CD14-positive monocyte (primary cell): Measurements from ENCODE around the gene SPAG16. TPM values are rescaled to one million over a fixed set of nuclear protein-coding genes. Genes with fewer than 3 reads are reported as not detected.

Experiments
- DNase-seq, 3 donors: peaks; one replicate each; pipeline ENCODE4 v3.0.0-alpha.2; 2011 to 2022
- H2AFZ ChIP-seq: 2 replicates; pipeline ENCODE4 v1.6.0; 2012; ENCODE audit warnings: mild to moderate bottlenecking, low read depth, low read length, inconsistent platforms; ENCODE audit not compliant: insufficient read depth, poor library complexity, severe bottlenecking
- H3K27ac ChIP-seq, 2 donors: 1 replicate in 1 of 2; 2 replicates in 1 of 2; pipeline ENCODE4 v1.5.1; 2012 to 2013; ENCODE audit warnings: low read length in 2 of 2, control low read depth in 1 of 2, inconsistent platforms in 1 of 2, low read depth in 1 of 2, mild to moderate bottlenecking in 1 of 2
- H3K27me3 ChIP-seq, 2 donors: one replicate each; pipeline versions ENCODE4 v1.6.0 to v1.6.1; 2011 to 2013; ENCODE audit warnings: low read length in 2 of 2; ENCODE audit not compliant: control insufficient read depth in 2 of 2, insufficient read depth in 2 of 2
- H3K36me3 ChIP-seq, 2 donors: replicated peaks in 1 of 2; 1 replicate in 1 of 2; 2 replicates in 1 of 2; pipeline versions ENCODE4 v1.5.1 to v1.6.1; 2012 to 2013; ENCODE audit warnings: low read length in 2 of 2, control low read depth in 1 of 2, inconsistent platforms in 1 of 2, mild to moderate bottlenecking in 1 of 2; ENCODE audit not compliant: insufficient read depth in 2 of 2, control insufficient read depth in 1 of 2
- H3K4me1 ChIP-seq, 2 donors: 1 replicate in 1 of 2; 2 replicates in 1 of 2; pipeline versions ENCODE4 v1.5.1 to v1.6.1; 2012 to 2013; ENCODE audit warnings: low read length in 2 of 2, control low read depth in 1 of 2, inconsistent platforms in 1 of 2, mild to moderate bottlenecking in 1 of 2, moderate library complexity in 1 of 2; ENCODE audit not compliant: insufficient read depth in 2 of 2, control insufficient read depth in 1 of 2
- H3K4me2 ChIP-seq: replicated peaks from 2 replicates; pipeline ENCODE3; 2012; ENCODE audit warnings: low read length, moderate library complexity, mild to moderate bottlenecking; ENCODE audit not compliant: poor library complexity, severe bottlenecking; ENCODE audit errors: extremely low read depth
- H3K4me3 ChIP-seq, 3 experiments: fragments of 200-600 bp in 1 of 3; sonication (generic) in 1 of 3; replicated peaks in 1 of 3; 1 replicate in 2 of 3; 2 replicates in 1 of 3; pipeline ENCODE4 v1.5.1; 2011 to 2013; ENCODE audit warnings: low read length in 3 of 3, mild to moderate bottlenecking in 3 of 3, control low read depth in 2 of 3, low read depth in 2 of 3, inconsistent platforms in 1 of 3, moderate library complexity in 1 of 3
- H3K79me2 ChIP-seq: 2 replicates; pipeline ENCODE4 v1.6.0; 2012; ENCODE audit warnings: mild to moderate bottlenecking, control low read depth, inconsistent platforms, low read length, moderate library complexity; ENCODE audit not compliant: insufficient read depth
- H3K9ac ChIP-seq: 2 replicates; pipeline ENCODE4 v1.6.0; 2017; ENCODE audit warnings: low read length, mild to moderate bottlenecking; ENCODE audit not compliant: insufficient read depth, poor library complexity, severe bottlenecking
- H3K9me3 ChIP-seq, 2 donors: replicated peaks in 1 of 2; 1 replicate in 1 of 2; 2 replicates in 1 of 2; pipeline versions ENCODE4 v1.5.1 to v1.6.1; 2012 to 2013; ENCODE audit warnings: low read length in 2 of 2, control low read depth in 1 of 2; ENCODE audit not compliant: control insufficient read depth in 1 of 2, insufficient read depth in 1 of 2
- H4K20me1 ChIP-seq: 2 replicates; pipeline ENCODE4 v1.6.0; 2012; ENCODE audit warnings: mild to moderate bottlenecking, low read length, control low read depth, moderate library complexity; ENCODE audit not compliant: insufficient read depth
- H3K27ac Mint-ChIP-seq, 7 donors: one replicate each; pipeline ENCODE4 v1.8.0; 2020; ENCODE audit warnings: mild to moderate bottlenecking in 7 of 7, mixed read lengths in 7 of 7, moderate library complexity in 6 of 7, inconsistent platforms in 2 of 7
- H3K27me3 Mint-ChIP-seq, 3 donors: one replicate each; pipeline ENCODE4 v1.8.0; 2021 to 2022; ENCODE audit warnings: low read depth in 3 of 3, mild to moderate bottlenecking in 3 of 3, mixed read lengths in 3 of 3, moderate library complexity in 3 of 3, inconsistent platforms in 1 of 3
- H3K36me3 Mint-ChIP-seq, 2 donors: one replicate each; pipeline ENCODE4 v1.8.0; 2020; ENCODE audit warnings: mixed read lengths in 2 of 2, inconsistent platforms in 1 of 2, mild to moderate bottlenecking in 1 of 2
- H3K4me1 Mint-ChIP-seq: one replicate; pipeline ENCODE4 v1.8.0; 2020; ENCODE audit warnings: mild to moderate bottlenecking, mixed read lengths
- H3K4me3 Mint-ChIP-seq, 2 donors: one replicate each; pipeline ENCODE4 v1.8.0; 2020; ENCODE audit warnings: mild to moderate bottlenecking in 2 of 2, mixed read lengths in 2 of 2, moderate library complexity in 1 of 2
- H3K9me3 Mint-ChIP-seq, 7 donors: one replicate each; pipeline ENCODE4 v1.8.0; 2020 to 2022; ENCODE audit warnings: mixed read lengths in 7 of 7, mild to moderate bottlenecking in 6 of 7, moderate library complexity in 6 of 7, inconsistent platforms in 2 of 7
- WGBS: methylation state at CpG from one replicate; pipeline ENCODE4 v1.1.5; 2013; ENCODE audit warnings: missing lambda C conversion rate; ENCODE audit not compliant: insufficient coverage; 5-methylcytosine and 5-hydroxymethylcytosine counted together
- intact Hi-C, 2 donors: fragments of 100-400 bp; cut with micrococcal nuclease; formaldehyde crosslinking; loops; one replicate each; pipeline versions ENCODE4 v1.15.0 to v1.15.1; 2023
- polyA plus RNA-seq, 3 donors: library from polyadenylated mRNA; depleted of rRNA in 1 of 3; unstranded in 2 of 3; stranded (reverse) in 1 of 3; fragments of 300-500 nt in 2 of 3; fragments of >200 nt in 1 of 3; fragmentation: Illumina TruSeq in 2 of 3; gene quantifications; 1 replicate in 2 of 3; 2 replicates in 1 of 3; pipeline ENCODE4 v1.2.3, GENCODE V29; 2012 to 2021
- TF ChIP-seq, protein P1 (sequence below): fragments of 200-600 bp; IDR thresholded peaks from one replicate; pipeline ENCODE4 v1.8.0; 2022; ENCODE audit warnings: antibody characterized with exemption, mild to moderate bottlenecking

Gene SPAG16
- polyA plus RNA-seq, 3 donors, result 0.12 to 0.30 TPM; not detected in 1

DNA sequence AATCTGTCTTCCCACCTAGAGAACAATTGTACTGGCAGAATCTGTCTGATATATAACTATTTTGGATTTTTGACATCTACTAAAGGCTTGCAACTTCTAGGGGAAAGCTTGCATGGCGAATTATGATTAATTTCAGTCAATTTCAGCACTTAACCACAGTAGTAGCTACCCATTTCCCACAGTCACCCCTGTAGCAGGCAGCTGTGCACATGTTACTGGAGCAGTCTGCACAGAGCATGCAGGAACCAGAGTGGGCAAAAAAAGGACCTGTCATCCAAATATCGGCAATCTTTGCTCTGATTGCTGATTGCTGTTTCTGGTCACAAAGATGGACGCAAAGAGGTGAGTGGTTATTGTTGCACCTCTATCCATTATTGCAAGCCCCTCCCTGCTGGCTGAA is 473.3 kb downstream of the SPAG16 start:
- H3K9me3 Mint-ChIP-seq, result peaks cover 0 to 6% (median 2%) of the 10 kb centered on the region in 7 donors
- no peak overlapping the region for H3K27ac ChIP-seq
- H3K4me3 ChIP-seq, result no peak overlapping the region
- DNase-seq, result no peak
- no peaks in the 10 kb centered on the region for H3K4me1 ChIP-seq
- no peaks in the 10 kb centered on the region for H3K4me1 Mint-ChIP-seq
- H3K27me3 Mint-ChIP-seq, result no peaks in the 10 kb centered on the region
- no peak overlapping the region for H3K4me3 Mint-ChIP-seq
- no peak overlapping the region for H3K4me2 ChIP-seq
- no peaks in the 10 kb centered on the region for H3K79me2 ChIP-seq
- H2AFZ ChIP-seq, result no peak overlapping the region
- no peaks in the 10 kb centered on the region for H3K36me3 ChIP-seq
- 96% methylated on average over 3 of the region's 3 CpGs for WGBS
- no peak overlapping the region for H3K9ac ChIP-seq
- H3K27ac Mint-ChIP-seq, result no peak overlapping the region
- no peaks in the 10 kb centered on the region for H3K27me3 ChIP-seq
- no peaks in the 10 kb centered on the region for H4K20me1 ChIP-seq
- peaks cover 0 to 3% of the 10 kb centered on the region in 2 donors for H3K9me3 ChIP-seq
- H3K36me3 Mint-ChIP-seq, result no peaks in the 10 kb centered on the region
- intact Hi-C loops, result no loop called here
- TF ChIP-seq, protein P1, sequence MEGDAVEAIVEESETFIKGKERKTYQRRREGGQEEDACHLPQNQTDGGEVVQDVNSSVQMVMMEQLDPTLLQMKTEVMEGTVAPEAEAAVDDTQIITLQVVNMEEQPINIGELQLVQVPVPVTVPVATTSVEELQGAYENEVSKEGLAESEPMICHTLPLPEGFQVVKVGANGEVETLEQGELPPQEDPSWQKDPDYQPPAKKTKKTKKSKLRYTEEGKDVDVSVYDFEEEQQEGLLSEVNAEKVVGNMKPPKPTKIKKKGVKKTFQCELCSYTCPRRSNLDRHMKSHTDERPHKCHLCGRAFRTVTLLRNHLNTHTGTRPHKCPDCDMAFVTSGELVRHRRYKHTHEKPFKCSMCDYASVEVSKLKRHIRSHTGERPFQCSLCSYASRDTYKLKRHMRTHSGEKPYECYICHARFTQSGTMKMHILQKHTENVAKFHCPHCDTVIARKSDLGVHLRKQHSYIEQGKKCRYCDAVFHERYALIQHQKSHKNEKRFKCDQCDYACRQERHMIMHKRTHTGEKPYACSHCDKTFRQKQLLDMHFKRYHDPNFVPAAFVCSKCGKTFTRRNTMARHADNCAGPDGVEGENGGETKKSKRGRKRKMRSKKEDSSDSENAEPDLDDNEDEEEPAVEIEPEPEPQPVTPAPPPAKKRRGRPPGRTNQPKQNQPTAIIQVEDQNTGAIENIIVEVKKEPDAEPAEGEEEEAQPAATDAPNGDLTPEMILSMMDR, result no peak

DNA sequence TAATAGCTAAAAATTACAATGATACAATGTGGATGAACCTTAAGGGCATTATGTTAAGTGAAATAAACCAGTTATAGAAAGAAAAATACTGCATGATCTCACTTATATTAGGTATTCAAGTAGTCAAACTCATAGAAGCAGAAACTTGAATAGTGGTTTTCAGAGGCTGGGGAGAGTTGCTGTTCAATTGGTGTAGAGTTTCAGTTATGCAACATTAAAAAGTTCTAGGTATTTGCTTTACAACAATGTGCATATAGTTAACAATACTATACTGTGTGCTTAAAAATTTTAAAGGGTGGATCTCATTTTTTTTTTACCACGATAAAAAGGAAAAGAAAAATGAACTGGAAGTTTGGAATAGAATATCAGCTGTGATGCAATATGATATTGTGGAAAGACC is 479.1 kb downstream of the SPAG16 start:
- Histone ChIP-seq H2AFZ (no peak overlapping the region), H3K36me3 (no peaks in the 10 kb centered on the region), H3K79me2 (no peaks in the 10 kb centered on the region), H4K20me1 (no peaks in the 10 kb centered on the region), H3K9me3 (no peaks in the 10 kb centered on the region), H3K4me1 (no peaks in the 10 kb centered on the region), H3K27ac (no peak overlapping the region), H3K4me2 (no peak overlapping the region), H3K4me3 (no peak overlapping the region), H3K27me3 (no peaks in the 10 kb centered on the region), H3K9ac (no peak overlapping the region)
- H3K27me3 Mint-ChIP-seq, result no peaks in the 10 kb centered on the region
- intact Hi-C loops, result no loop called here
- H3K9me3 Mint-ChIP-seq, result peaks cover 0 to 6% (median 2%) of the 10 kb centered on the region in 7 donors
- TF ChIP-seq, protein P1, result no peak
- H3K27ac Mint-ChIP-seq, result no peak overlapping the region
- H3K36me3 Mint-ChIP-seq, result no peaks in the 10 kb centered on the region
- no peak overlapping the region for H3K4me3 Mint-ChIP-seq
- no peak for DNase-seq
- no peaks in the 10 kb centered on the region for H3K4me1 Mint-ChIP-seq
- no CpG with 5 or more reads among the region's 1 CpG for WGBS
